Effector memory CD4-positive, alpha-beta T cell (primary cell): ENCODE data around the gene CPAMD8.
"Not testable (repeated sequence)": the region's sequence is repeated elsewhere in the genome, so short reads cannot be mapped to it uniquely, and the experiment has no call there.

ENCODE experiments used
- DNase-seq, 3 donors: peaks; one replicate each; pipeline ENCODE4 v3.0.0-alpha.2; 2020
- H3K27ac ChIP-seq: 2 replicates; pipeline ENCODE4 v1.7.0; 2013; ENCODE audit warnings: mild to moderate bottlenecking, low read length, moderate library complexity; ENCODE audit not compliant: insufficient read depth, poor library complexity, severe bottlenecking
- H3K27me3 ChIP-seq: replicated peaks from 2 replicates; pipeline ENCODE4 v1.7.0; 2013; ENCODE audit warnings: mild to moderate bottlenecking, low read length; ENCODE audit not compliant: insufficient read depth, control insufficient read depth, poor library complexity, severe bottlenecking
- H3K36me3 ChIP-seq: 2 replicates; pipeline ENCODE4 v1.7.0; 2013; ENCODE audit warnings: mild to moderate bottlenecking, low read length, moderate library complexity; ENCODE audit not compliant: control insufficient read depth, insufficient read depth
- H3K4me1 ChIP-seq: 2 replicates; pipeline ENCODE4 v1.7.0; 2013; ENCODE audit warnings: low read length, mild to moderate bottlenecking; ENCODE audit not compliant: control insufficient read depth, insufficient read depth, poor library complexity, severe bottlenecking
- H3K4me3 ChIP-seq: 2 replicates; pipeline ENCODE4 v1.7.0; 2013; ENCODE audit warnings: low read length, low read depth, mild to moderate bottlenecking; ENCODE audit not compliant: insufficient read depth, poor library complexity, severe bottlenecking
- H3K9me3 ChIP-seq: 2 replicates; pipeline ENCODE4 v1.7.0; 2013; ENCODE audit warnings: mild to moderate bottlenecking, low read length, moderate library complexity; ENCODE audit not compliant: control insufficient read depth

CPAMD8 gene

DNA sequence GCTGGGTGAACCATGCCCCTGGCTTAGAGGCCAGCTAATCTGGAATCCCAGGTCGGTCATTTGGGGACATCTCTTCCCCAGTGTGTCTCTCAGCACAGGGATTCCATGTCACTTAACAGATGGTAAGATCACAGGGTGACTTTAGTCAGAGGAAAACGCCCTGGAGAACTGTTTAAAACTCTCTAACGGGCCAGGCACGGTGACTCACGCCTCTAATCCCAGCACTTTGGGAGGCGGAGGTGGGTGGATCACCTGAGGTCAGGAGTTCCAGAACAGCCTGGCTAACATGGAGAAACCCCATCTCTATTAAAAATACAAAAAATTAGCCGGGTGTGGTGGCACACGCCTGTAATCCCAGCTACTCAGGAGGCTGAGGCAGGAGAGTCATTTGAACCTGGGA lies 1.7 kb downstream of the CPAMD8 start:
- H3K4me1 ChIP-seq, DNase-seq, H3K4me3 ChIP-seq, H3K36me3 ChIP-seq, H3K9me3 ChIP-seq, H3K27ac ChIP-seq: not testable (repeated sequence)
- peaks cover 10% of the 10 kb centered on the region for H3K27me3 ChIP-seq

DNA sequence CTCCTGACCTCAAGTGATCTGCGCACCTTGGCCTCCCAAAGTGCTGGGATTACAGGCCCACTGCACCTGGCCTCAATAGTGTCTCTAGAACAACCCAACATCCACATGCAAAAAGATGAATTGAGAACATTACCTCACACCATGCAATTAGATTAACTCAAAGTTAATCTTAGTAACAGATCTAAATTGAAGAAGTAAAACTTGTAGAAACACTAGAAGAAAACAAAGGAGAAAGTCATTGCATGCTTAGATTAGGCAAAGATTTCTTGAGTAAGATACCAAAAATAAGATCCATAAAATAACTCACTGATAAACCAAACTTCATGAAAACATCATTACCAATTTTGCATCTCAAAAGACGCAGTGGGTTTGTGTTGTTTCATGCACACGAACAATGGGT lies 2.8 kb downstream of the CPAMD8 start:
- DNase-seq: no peak
- Histone ChIP-seq H3K4me3 (no peak overlapping the region), H3K9me3 (no peaks in the 10 kb centered on the region), H3K4me1 (peaks cover 7% of the 10 kb centered on the region), H3K27me3 (peaks cover 9% of the 10 kb centered on the region), H3K27ac (no peak overlapping the region), H3K36me3 (no peaks in the 10 kb centered on the region)

DNA sequence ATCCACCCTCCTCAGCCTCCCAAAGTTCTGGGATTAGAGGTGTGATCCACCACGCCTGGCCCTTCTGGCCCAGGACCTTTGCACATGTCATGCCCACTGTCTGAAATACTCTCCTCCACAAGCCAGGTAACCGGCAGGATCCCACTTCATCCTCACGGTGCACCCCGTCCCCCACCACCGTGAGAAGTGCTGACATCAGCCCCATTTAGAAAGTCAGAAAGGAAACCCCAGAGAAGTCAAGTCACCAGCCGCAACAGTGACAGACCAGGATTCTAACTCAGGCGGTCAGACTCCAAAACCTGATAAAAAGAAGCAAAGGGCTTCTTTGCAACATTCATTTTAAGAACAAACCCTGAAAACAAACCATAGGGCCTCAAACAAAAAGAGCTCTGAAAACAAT lies 3.9 kb downstream of the CPAMD8 start:
- peaks cover 7% of the 10 kb centered on the region for H3K4me1 ChIP-seq
- DNase-seq: no peak
- no peak overlapping the region for H3K4me3 ChIP-seq
- no peak overlapping the region for H3K27ac ChIP-seq
- no peaks in the 10 kb centered on the region for H3K36me3 ChIP-seq
- no peaks in the 10 kb centered on the region for H3K9me3 ChIP-seq
- H3K27me3 ChIP-seq: peaks cover 5% of the 10 kb centered on the region

DNA sequence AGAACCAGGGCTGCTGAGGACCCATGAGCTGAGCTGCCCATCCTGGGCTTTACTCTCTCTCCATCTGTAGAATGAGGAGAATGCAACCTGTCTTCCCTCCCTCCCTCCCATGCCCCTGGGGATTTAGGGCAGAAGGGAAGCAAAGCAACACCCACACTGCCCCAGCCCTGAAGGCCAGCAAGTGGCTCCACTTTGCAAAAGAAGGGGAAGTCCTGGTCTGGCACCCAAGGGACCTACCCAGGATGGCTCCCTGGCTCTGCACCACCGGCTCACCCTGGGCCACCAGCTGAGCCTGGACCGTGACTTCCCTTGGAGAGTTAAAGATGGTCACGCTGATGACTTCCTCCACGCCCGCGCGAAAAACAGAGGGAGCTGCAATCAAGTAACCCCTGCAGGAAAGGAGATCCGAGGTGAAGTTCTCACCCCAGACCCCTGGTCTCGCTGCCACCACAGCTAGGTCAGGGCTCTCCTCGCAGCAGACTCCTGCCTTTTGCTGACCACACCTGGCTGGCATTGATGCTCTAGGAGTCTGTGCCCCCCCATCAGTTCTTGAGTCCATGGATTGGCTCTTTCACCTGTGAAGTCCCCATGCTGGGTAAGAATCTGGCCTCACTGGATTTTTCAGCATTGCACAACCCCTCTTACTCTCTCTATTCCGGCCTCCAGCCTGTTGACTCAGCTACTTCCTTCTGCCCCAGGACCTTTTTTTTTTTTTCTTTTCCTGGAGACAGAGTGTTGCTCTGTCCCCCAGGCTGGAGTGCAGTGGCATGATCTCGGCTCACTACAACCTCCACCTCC lies 4.6 kb downstream of the CPAMD8 start:
- Histone ChIP-seq H3K4me3 (no peak overlapping the region), H3K27ac (no peak overlapping the region), H3K4me1 (peaks cover 7% of the 10 kb centered on the region), H3K27me3 (no peaks in the 10 kb centered on the region), H3K36me3 (no peaks in the 10 kb centered on the region), H3K9me3 (no peaks in the 10 kb centered on the region)
- DNase-seq: no peak

DNA sequence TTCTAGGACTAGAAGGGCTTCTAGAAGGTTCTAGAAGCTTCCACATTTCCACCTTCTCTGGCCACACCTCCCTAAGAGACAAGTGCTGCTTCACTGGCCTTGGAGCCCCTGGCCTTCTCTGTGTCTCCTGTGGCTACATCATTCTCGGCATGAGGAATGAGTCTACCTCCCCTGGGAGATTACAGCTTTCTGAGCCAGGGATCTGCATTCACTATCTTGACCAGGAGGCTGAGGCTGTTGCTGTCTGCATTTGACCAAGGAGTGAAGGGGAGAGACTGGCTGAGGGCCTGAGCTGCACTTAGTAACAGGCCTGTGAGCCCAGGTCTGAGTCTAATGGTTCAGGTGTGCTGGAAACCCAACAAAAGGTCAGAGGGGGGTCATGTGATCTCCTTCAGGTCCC lies 5.3 kb downstream of the CPAMD8 start:
- H3K4me3 ChIP-seq: no peak overlapping the region
- no peaks in the 10 kb centered on the region for H3K27me3 ChIP-seq
- H3K36me3 ChIP-seq: no peaks in the 10 kb centered on the region
- DNase-seq: no peak
- H3K9me3 ChIP-seq: no peaks in the 10 kb centered on the region
- peaks cover 7% of the 10 kb centered on the region for H3K4me1 ChIP-seq
- H3K27ac ChIP-seq: no peak overlapping the region

DNA sequence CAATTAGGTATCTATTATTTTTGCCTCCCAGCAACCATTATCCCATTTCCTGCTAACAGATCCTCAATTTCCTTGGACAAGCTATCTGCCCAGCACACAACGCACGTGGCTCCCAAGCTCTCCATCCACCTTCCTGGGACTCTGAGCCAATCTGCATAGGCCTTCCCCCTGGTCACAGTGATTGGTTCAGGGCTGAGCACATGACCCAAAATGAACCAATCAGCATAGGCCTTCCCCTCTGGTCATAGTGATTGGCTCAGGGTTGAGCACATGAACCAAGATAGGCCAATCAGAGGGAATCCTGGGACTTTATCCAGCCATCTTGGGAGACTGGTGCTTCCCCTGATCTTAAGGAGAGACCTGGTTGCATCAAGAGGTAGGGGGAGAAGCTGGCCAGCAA lies 5.8 kb downstream of the CPAMD8 start:
- H3K27ac ChIP-seq: no peak overlapping the region
- DNase-seq: no peak

DNA sequence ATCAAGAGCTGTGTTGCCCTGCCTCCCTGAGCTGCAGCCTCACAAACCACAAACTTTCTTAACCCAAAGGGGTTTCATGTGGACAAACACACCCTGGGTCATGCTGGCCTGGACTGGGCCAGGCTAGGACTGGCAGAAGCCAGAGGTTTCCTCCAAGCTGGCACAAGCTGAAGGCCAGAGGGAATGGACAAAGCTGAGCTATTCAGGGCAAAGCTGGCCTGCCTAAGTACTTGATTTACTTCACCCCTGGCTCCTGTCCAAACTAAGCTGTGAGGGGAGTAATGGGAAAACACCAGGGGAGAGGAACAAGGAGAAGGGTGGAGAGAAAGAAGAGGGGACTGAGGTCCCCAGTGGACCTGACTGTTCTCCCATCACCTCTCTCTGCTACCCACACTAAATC lies 6.2 kb downstream of the CPAMD8 start:
- Histone ChIP-seq H3K9me3 (no peaks in the 10 kb centered on the region), H3K27me3 (no peaks in the 10 kb centered on the region), H3K36me3 (no peaks in the 10 kb centered on the region), H3K4me3 (no peak overlapping the region), H3K4me1 (no peaks in the 10 kb centered on the region), H3K27ac (no peak overlapping the region)
- no peak for DNase-seq

More for the DNA sequence above, 5.8 kb downstream of the CPAMD8 start:
- no peaks in the 10 kb centered on the region for H3K36me3 ChIP-seq
- H3K9me3 ChIP-seq: no peaks in the 10 kb centered on the region
- H3K4me3 ChIP-seq: no peak overlapping the region
- peaks cover 2% of the 10 kb centered on the region for H3K4me1 ChIP-seq
- H3K27me3 ChIP-seq: no peaks in the 10 kb centered on the region

DNA sequence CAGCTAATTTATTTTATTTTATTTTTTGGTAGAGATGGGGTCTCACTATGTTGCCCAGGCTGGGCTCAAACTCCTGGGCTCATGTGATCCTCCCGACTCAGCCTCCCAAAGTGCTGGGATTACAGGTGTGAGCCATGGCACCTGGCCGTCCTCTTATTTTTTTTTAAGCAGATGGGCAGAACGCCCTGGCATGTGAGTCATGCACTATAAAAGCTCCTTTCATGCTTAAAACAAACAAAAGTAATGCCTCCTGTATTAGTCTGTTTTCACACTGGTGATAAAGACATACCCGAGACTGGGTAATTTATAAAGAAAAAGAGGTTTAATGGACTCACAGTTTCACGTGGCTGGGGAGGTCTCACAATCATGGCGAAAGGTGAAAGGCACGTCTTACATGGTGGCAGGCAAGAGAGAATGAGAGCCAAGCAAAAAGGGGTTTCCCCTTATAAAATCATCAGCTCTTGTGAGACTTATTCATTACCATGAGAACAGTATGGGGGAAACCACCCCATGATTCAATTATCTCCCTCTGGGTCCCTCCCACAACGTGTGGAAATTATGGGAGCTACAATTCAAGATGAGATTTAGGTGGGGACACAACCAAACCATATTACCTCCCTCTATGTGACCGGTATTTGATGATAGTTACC lies 12.3 kb downstream of the CPAMD8 start:
- not testable (repeated sequence) for H3K4me3 ChIP-seq, H3K36me3 ChIP-seq, H3K27ac ChIP-seq, H3K4me1 ChIP-seq, H3K9me3 ChIP-seq, H3K27me3 ChIP-seq, DNase-seq

DNA sequence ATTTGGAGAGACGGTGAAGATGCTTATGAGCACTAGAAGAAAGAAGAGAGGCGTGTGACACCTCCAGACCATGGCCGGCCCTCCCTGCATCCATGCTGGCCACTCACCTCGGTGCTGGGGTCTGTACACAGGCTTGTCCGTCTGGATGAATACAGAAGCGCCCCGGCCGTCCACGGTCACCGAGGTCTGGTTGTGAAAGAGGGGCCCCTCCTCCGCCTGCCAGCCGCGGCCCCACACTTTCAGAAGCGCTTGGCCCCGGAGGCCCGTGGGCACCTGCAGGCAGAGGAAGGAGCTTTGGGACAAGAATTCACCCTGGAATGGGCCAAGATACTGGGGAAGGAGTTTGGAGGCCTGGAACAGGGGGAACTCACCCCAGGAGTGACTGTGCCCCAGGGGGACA lies 15.1 kb downstream of the CPAMD8 start:
- no peaks in the 10 kb centered on the region for H3K27me3 ChIP-seq
- no peak overlapping the region for H3K4me3 ChIP-seq
- H3K36me3 ChIP-seq: no peaks in the 10 kb centered on the region
- no peak for DNase-seq
- H3K9me3 ChIP-seq: no peaks in the 10 kb centered on the region
- H3K27ac ChIP-seq: no peak overlapping the region
- no peaks in the 10 kb centered on the region for H3K4me1 ChIP-seq

DNA sequence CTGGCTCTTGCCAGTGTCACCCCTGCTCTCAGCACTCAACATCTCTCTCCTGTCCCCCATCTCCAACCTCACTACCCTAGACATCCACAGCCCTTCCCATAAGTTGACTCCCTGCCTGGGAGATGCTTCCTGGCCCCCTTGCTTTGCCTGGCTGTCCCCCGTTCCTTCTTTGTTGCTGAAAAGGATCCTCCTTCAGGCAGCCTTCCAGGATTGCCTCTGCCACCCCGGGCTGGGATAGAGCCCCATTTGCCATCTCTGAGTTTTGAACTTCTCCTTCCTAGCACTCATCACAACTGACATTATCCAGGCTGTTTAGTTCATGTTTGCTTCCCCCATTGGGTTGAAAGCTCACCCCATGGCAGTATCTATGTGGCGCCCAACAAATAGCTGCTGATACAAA lies 20.0 kb downstream of the CPAMD8 start:
- H3K4me3 ChIP-seq: no peak overlapping the region
- no peaks in the 10 kb centered on the region for H3K36me3 ChIP-seq
- peaks cover 11% of the 10 kb centered on the region for H3K4me1 ChIP-seq
- H3K27ac ChIP-seq: no peak overlapping the region
- DNase-seq: no peak
- H3K27me3 ChIP-seq: no peaks in the 10 kb centered on the region
- no peaks in the 10 kb centered on the region for H3K9me3 ChIP-seq
